ENCODE measurements around the gene KRT79. TPM values are rescaled to one million over a fixed set of nuclear protein-coding genes. Genes with fewer than 3 reads are reported as not detected.

The KRT79 gene
- total and polyA plus RNA-seq, 2 of the 8 experiments (the other 6 are each of a cell fraction or from before 2014, with no cell fraction given) = not detected

GRCh38 chr12:52781399-52782082 is 52.6 kb downstream of the KRT79 start:
- no peak for DNase-seq (ENCODE audit: low read depth in 1 of 2, low spot score in 2 of 2)
- no peak overlapping the region for H2BK15ac ChIP-seq (ENCODE audit: low read length)
- H3K79me2 ChIP-seq (ENCODE audit: control insufficient read depth in 1 of 2, insufficient read depth in 2 of 2, low read length in 2 of 2) = no peaks in the 10 kb centered on the region
- H3K56ac ChIP-seq (replicated peaks; ENCODE audit: insufficient read length, low read depth, low read length) = no peak overlapping the region
- H3K18ac ChIP-seq (ENCODE audit: extremely low read depth, low read length) = no peak overlapping the region
- no peak overlapping the region for H4K91ac ChIP-seq (replicated peaks; ENCODE audit: insufficient read length, low read length)
- WGBS, 2 experiments (ENCODE audit: extremely low coverage in 1 of 2, insufficient coverage in 1 of 2, insufficient read length in 1 of 2, insufficient replicate concordance in 2 of 2, low coverage in 1 of 2, low lambda C conversion rate in 2 of 2, missing lambda C conversion rate in 1 of 2) = 81% methylated on average over 4 of the region's 4 CpGs; no CpG with 5 or more reads in 1 of the 2 experiments
- no peaks in the 10 kb centered on the region for H3K4me1 ChIP-seq (replicated peaks in 1 of 4; ENCODE audit: control insufficient read depth in 3 of 4, insufficient read depth in 4 of 4, low read length in 3 of 4)
- H3K23ac ChIP-seq (ENCODE audit: insufficient read length) = no peak overlapping the region
- H2AFZ ChIP-seq (ENCODE audit: low read length) = no peak overlapping the region
- no peak overlapping the region for H2BK120ac ChIP-seq (replicated peaks; ENCODE audit: low read depth, low read length)
- H4K8ac ChIP-seq (ENCODE audit: extremely low read depth, insufficient read depth, low read length) = no peak overlapping the region
- H3K14ac ChIP-seq (ENCODE audit: insufficient read length) = no peak overlapping the region
- no peak overlapping the region for H2BK20ac ChIP-seq (ENCODE audit: low read length)
- no peak overlapping the region for H3K4me2 ChIP-seq (ENCODE audit: insufficient read depth in 1 of 2, low read depth in 2 of 2, low read length in 2 of 2)
- H2AK5ac ChIP-seq (ENCODE audit: low read depth, low read length) = no peak overlapping the region
- H4K5ac ChIP-seq (ENCODE audit: insufficient read length, low read depth, low read length) = no peak overlapping the region
- no peaks in the 10 kb centered on the region for H3K9me3 ChIP-seq (ENCODE audit: insufficient read depth in 2 of 2, low read depth in 1 of 2, low read length in 1 of 2)
- H4K20me1 ChIP-seq (replicated peaks in 1 of 2; ENCODE audit: control insufficient read depth in 1 of 2, insufficient read depth in 2 of 2, low read length in 2 of 2) = no peaks in the 10 kb centered on the region
- H3K4me3 ChIP-seq (ENCODE audit: extremely low read depth in 1 of 4, insufficient read depth in 2 of 4, low read depth in 3 of 4, low read length in 4 of 4) = no peak overlapping the region
- no peaks in the 10 kb centered on the region for H3K79me1 ChIP-seq (ENCODE audit: low read depth, low read length)
- H3K27me3 ChIP-seq (replicated peaks in 1 of 4; ENCODE audit: control insufficient read depth in 3 of 4, extremely low read depth in 1 of 4, insufficient read depth in 3 of 4, low read length in 3 of 4) = no peaks in the 10 kb centered on the region
- H3K27ac ChIP-seq (ENCODE audit: low read depth, low read length) = no peak overlapping the region
- H2BK12ac ChIP-seq (ENCODE audit: low read depth, low read length) = no peak overlapping the region
- POLR2A ChIA-PET (ENCODE audit: partially characterized antibody) = no interaction called here
- H3K36me3 ChIP-seq (ENCODE audit: control insufficient read depth in 2 of 4, insufficient read depth in 4 of 4, low read length in 3 of 4) = no peaks in the 10 kb centered on the region
- CTCF ChIA-PET (ENCODE audit: partially characterized antibody) = interaction anchor here (0.7 to 3.5 kb wide), 8 partner anchors 9 to 149 kb away, joined by 3 to 10 read pairs (median 4); no protein-coding TSS in a partner anchor
- TF ChIP-seq, protein P1, sequence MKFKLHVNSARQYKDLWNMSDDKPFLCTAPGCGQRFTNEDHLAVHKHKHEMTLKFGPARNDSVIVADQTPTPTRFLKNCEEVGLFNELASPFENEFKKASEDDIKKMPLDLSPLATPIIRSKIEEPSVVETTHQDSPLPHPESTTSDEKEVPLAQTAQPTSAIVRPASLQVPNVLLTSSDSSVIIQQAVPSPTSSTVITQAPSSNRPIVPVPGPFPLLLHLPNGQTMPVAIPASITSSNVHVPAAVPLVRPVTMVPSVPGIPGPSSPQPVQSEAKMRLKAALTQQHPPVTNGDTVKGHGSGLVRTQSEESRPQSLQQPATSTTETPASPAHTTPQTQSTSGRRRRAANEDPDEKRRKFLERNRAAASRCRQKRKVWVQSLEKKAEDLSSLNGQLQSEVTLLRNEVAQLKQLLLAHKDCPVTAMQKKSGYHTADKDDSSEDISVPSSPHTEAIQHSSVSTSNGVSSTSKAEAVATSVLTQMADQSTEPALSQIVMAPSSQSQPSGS (IDR thresholded peaks at IDR 0.05; ENCODE audit: low read length) = no peak
- TF ChIP-seq TEAD4 (IDR thresholded peaks at IDR 0.05; ENCODE audit: low read depth, low read length) = no peak
- no peak overlapping the region for H3K9ac ChIP-seq (replicated peaks in 1 of 4; ENCODE audit: extremely low read depth in 1 of 4, low read depth in 3 of 4, low read length in 3 of 4)
- H2BK5ac ChIP-seq (ENCODE audit: low read depth, low read length) = no peak overlapping the region
- no peak for FAIRE-seq
- no peaks in the 10 kb centered on the region for H3K23me2 ChIP-seq (ENCODE audit: low read depth, low read length)
- no peak overlapping the region for H3K4ac ChIP-seq (replicated peaks; ENCODE audit: insufficient read length, low read depth, low read length)

All from H1 (cell line).